Measurements from ENCODE around the gene CNTNAP2. TPM values are rescaled to one million over a fixed set of nuclear protein-coding genes. Genes with fewer than 3 reads are reported as not detected.

CNTNAP2 gene
- total RNA-seq, 2 donors from 2014 or later: 171 to 228 TPM

GRCh38 chr7:146208492-146208891 is 91.9 kb downstream of the CNTNAP2 start:
- Mint-ChIP-seq H3K36me3 (ENCODE audit: low read depth) (no peaks in the 10 kb centered on the region), H3K27ac (no peak overlapping the region), H3K27me3 (ENCODE audit: insufficient read depth) (no peaks in the 10 kb centered on the region), H3K4me3 (no peak overlapping the region), H3K4me1 (no peaks in the 10 kb centered on the region), H3K9me3 (no peaks in the 10 kb centered on the region)
- H3K27ac ChIP-seq (ENCODE audit: low read depth, low read length): no peak overlapping the region
- H3K9me3 ChIP-seq (ENCODE audit: control insufficient read depth, low read length): no peaks in the 10 kb centered on the region
- no peaks in the 10 kb centered on the region for H3K27me3 ChIP-seq (ENCODE audit: control insufficient read depth, insufficient read depth, low read length, poor library complexity, severe bottlenecking)
- H3K4me1 ChIP-seq (ENCODE audit: control insufficient read depth, insufficient read depth, low read length): no peaks in the 10 kb centered on the region
- 88% methylated on average over 1 of the region's 1 CpG; no CpG with 5 or more reads in 1 of the 2 experiments for WGBS, 2 experiments (ENCODE audit: insufficient coverage in 1 of 2, insufficient read length in 1 of 2)
- no peak overlapping the region for H3K4me3 ChIP-seq (ENCODE audit: low read length)
- H3K36me3 ChIP-seq (ENCODE audit: control insufficient read depth, insufficient read depth, low read length): no peaks in the 10 kb centered on the region
- no peak overlapping the region for H3K9ac ChIP-seq (ENCODE audit: extremely low read depth, low read length, poor library complexity, severe bottlenecking)
- TF ChIP-seq CTCF (conservative IDR thresholded peaks at IDR 0.05): no peak
- DNase-seq: no peak

GRCh38 chr7:146214842-146215241 is 98.2 kb downstream of the CNTNAP2 start:
- no peak overlapping the region for H3K9ac ChIP-seq (ENCODE audit: extremely low read depth, low read length, poor library complexity, severe bottlenecking)
- H3K9me3 ChIP-seq (ENCODE audit: control insufficient read depth, low read length): no peaks in the 10 kb centered on the region
- Mint-ChIP-seq H3K27ac (no peak overlapping the region), H3K4me1 (no peaks in the 10 kb centered on the region), H3K36me3 (ENCODE audit: low read depth) (peaks cover 25% of the 10 kb centered on the region), H3K4me3 (no peak overlapping the region), H3K9me3 (peaks cover 2% of the 10 kb centered on the region), H3K27me3 (ENCODE audit: insufficient read depth) (no peaks in the 10 kb centered on the region)
- WGBS, 2 experiments (ENCODE audit: insufficient coverage in 1 of 2, insufficient read length in 1 of 2): 90% methylated on average over 4 of the region's 4 CpGs; no CpG with 5 or more reads in 1 of the 2 experiments
- no peaks in the 10 kb centered on the region for H3K4me1 ChIP-seq (ENCODE audit: control insufficient read depth, insufficient read depth, low read length)
- no peaks in the 10 kb centered on the region for H3K27me3 ChIP-seq (ENCODE audit: control insufficient read depth, insufficient read depth, low read length, poor library complexity, severe bottlenecking)
- no peak for DNase-seq
- H3K36me3 ChIP-seq (ENCODE audit: control insufficient read depth, insufficient read depth, low read length): peaks cover 24% of the 10 kb centered on the region
- no peak overlapping the region for H3K4me3 ChIP-seq (ENCODE audit: low read length)
- H3K27ac ChIP-seq (ENCODE audit: low read depth, low read length): no peak overlapping the region
- TF ChIP-seq CTCF (conservative IDR thresholded peaks at IDR 0.05): no peak

GRCh38 chr7:146216396-146217041 is 99.9 kb downstream of the CNTNAP2 start:
- peaks cover 28% of the 10 kb centered on the region for H3K36me3 ChIP-seq (ENCODE audit: control insufficient read depth, insufficient read depth, low read length)
- H3K36me3 Mint-ChIP-seq (ENCODE audit: low read depth): peaks cover 30% of the 10 kb centered on the region
- no peak overlapping the region for H3K9ac ChIP-seq (ENCODE audit: extremely low read depth, low read length, poor library complexity, severe bottlenecking)
- H3K27ac Mint-ChIP-seq: no peak overlapping the region
- WGBS, 2 experiments (ENCODE audit: insufficient coverage in 1 of 2, insufficient read length in 1 of 2): 92 to 93% methylated on average over 5 to 9 of the region's 9 CpGs
- TF ChIP-seq CTCF (conservative IDR thresholded peaks at IDR 0.05): no peak
- no peak overlapping the region for H3K27ac ChIP-seq (ENCODE audit: low read depth, low read length)
- DNase-seq: no peak
- no peak overlapping the region for H3K4me3 ChIP-seq (ENCODE audit: low read length)
- no peaks in the 10 kb centered on the region for H3K27me3 ChIP-seq (ENCODE audit: control insufficient read depth, insufficient read depth, low read length, poor library complexity, severe bottlenecking)
- H3K4me1 ChIP-seq (ENCODE audit: control insufficient read depth, insufficient read depth, low read length): no peaks in the 10 kb centered on the region
- H3K27me3 Mint-ChIP-seq (ENCODE audit: insufficient read depth): no peaks in the 10 kb centered on the region
- H3K4me1 Mint-ChIP-seq: no peaks in the 10 kb centered on the region
- no peaks in the 10 kb centered on the region for H3K9me3 ChIP-seq (ENCODE audit: control insufficient read depth, low read length)
- H3K4me3 Mint-ChIP-seq: no peak overlapping the region
- H3K9me3 Mint-ChIP-seq: peaks cover 2% of the 10 kb centered on the region
